WTC11 (cell line): Measurements from ENCODE around the gene APOBEC3H. TPM values are rescaled to one million over a fixed set of nuclear protein-coding genes. Genes with fewer than 3 reads are reported as not detected.

Experiments used
- ATAC-seq: fragments of 200-7000 bp; cut with Tn5 transposase; 2 replicates; pipeline ENCODE4 v1.10.0; 2021; ENCODE audit warnings: mild to moderate bottlenecking, moderate library complexity
- CTCF ChIA-PET: fragments of 300-600 bp; sonication (Branson Sonifier 250); formaldehyde crosslinking; loops from one replicate; lab custom pipeline; 2021; ENCODE audit warnings: antibody characterized with exemption; lab: Charles Lee
- POLR2A ChIA-PET: fragments of 350-600 bp; sonication (Branson Sonifier 250); formaldehyde crosslinking; loops from one replicate; lab custom pipeline; 2021; ENCODE audit warnings: antibody characterized with exemption; lab: Charles Lee
- DNase-seq: peaks from one replicate; pipeline ENCODE4 v3.0.0; 2021; ENCODE audit warnings: low spot score
- H3K27ac Mint-ChIP-seq: 2 replicates; pipeline ENCODE4 v1.8.0; 2021; ENCODE audit warnings: mixed read lengths
- H3K27me3 Mint-ChIP-seq: 2 replicates; pipeline ENCODE4 v1.8.0; 2021; ENCODE audit warnings: low read depth, mild to moderate bottlenecking, moderate library complexity, mixed read lengths
- H3K36me3 Mint-ChIP-seq: 2 replicates; pipeline ENCODE4 v1.8.0; 2021; ENCODE audit warnings: mixed read lengths
- H3K4me1 Mint-ChIP-seq: 2 replicates; pipeline ENCODE4 v1.8.0; 2022; ENCODE audit warnings: mixed read lengths
- H3K4me3 Mint-ChIP-seq: 2 replicates; pipeline ENCODE4 v1.8.0; 2021; ENCODE audit warnings: mild to moderate bottlenecking, moderate library complexity, mixed read lengths
- H3K9me3 Mint-ChIP-seq: 2 replicates; pipeline ENCODE4 v1.8.0; 2021; ENCODE audit warnings: mixed read lengths
- ARID4B ChIP-seq: sonication (generic); formaldehyde crosslinking; IDR thresholded peaks from 2 replicates; pipeline ENCODE4 v1.8.0; 2023; ENCODE audit warnings: missing genetic modification reagents, mild to moderate bottlenecking, borderline replicate concordance
- ESRRA ChIP-seq: sonication (generic); formaldehyde crosslinking; IDR thresholded peaks from 2 replicates; pipeline ENCODE4 v1.8.1; 2022; ENCODE audit warnings: mild to moderate bottlenecking, missing genetic modification reagents, borderline replicate concordance
- FOXP1 ChIP-seq: sonication (generic); formaldehyde crosslinking; IDR thresholded peaks from 2 replicates; pipeline ENCODE4 v1.8.0; 2022; ENCODE audit warnings: missing genetic modification reagents, mild to moderate bottlenecking, moderate library complexity, borderline replicate concordance
- JAZF1 ChIP-seq: fragments of 250-450 bp; sonication (Bioruptor Pico); IDR thresholded peaks from 2 replicates; pipeline ENCODE4 v1.9.0; 2021; ENCODE audit warnings: moderate library complexity, mild to moderate bottlenecking, inconsistent platforms
- NFE2L1 ChIP-seq: sonication (generic); formaldehyde crosslinking; IDR thresholded peaks from 2 replicates; pipeline ENCODE4 v1.8.1; 2023; ENCODE audit warnings: missing genetic modification reagents
- NR2C2 ChIP-seq: sonication (generic); formaldehyde crosslinking; IDR thresholded peaks from 2 replicates; pipeline ENCODE4 v1.8.0; 2022; ENCODE audit warnings: mild to moderate bottlenecking, missing genetic modification reagents
- SMAD3 ChIP-seq: sonication (generic); formaldehyde crosslinking; IDR thresholded peaks from 2 replicates; pipeline ENCODE4 v1.8.0; 2022; ENCODE audit warnings: missing genetic modification reagents, mild to moderate bottlenecking, borderline replicate concordance
- SOX15 ChIP-seq: fragments of 250-450 bp; sonication (Bioruptor Pico); IDR thresholded peaks from 2 replicates; pipeline ENCODE4 v1.9.0; 2021; ENCODE audit warnings: mild to moderate bottlenecking
- ZNF219 ChIP-seq: sonication (generic); formaldehyde crosslinking; IDR thresholded peaks from 2 replicates; pipeline ENCODE4 v1.8.0; 2023; ENCODE audit warnings: missing genetic modification reagents, mild to moderate bottlenecking, borderline replicate concordance
- ZSCAN18 ChIP-seq: fragments of 250-450 bp; sonication (Bioruptor Pico); IDR thresholded peaks from 2 replicates; pipeline ENCODE4 v2.1.2; 2022; ENCODE audit warnings: mild to moderate bottlenecking, moderate library complexity
- total RNA-seq: library from RNA; stranded (reverse); gene quantifications from 3 replicates; pipeline ENCODE4 v1.2.3, GENCODE V29; 2021
- TF ChIP-seq, protein P1 (sequence below): sonication (generic); formaldehyde crosslinking; IDR thresholded peaks from 2 replicates; pipeline ENCODE4 v1.8.1; 2023; ENCODE audit warnings: mild to moderate bottlenecking, missing genetic modification reagents, moderate library complexity
- TF ChIP-seq, protein P2 (sequence below): sonication (generic); formaldehyde crosslinking; conservative IDR thresholded peaks from 2 replicates; pipeline ENCODE4 v1.8.1; 2023; ENCODE audit warnings: mild to moderate bottlenecking, low read depth, missing genetic modification reagents, moderate library complexity
- TF ChIP-seq, protein P3 (sequence below): sonication (generic); formaldehyde crosslinking; IDR thresholded peaks from 2 replicates; pipeline ENCODE4 v1.8.1; 2023; ENCODE audit warnings: mild to moderate bottlenecking, missing genetic modification reagents, moderate library complexity
- TF ChIP-seq, protein P4 (sequence below): sonication (generic); formaldehyde crosslinking; IDR thresholded peaks from 2 replicates; pipeline ENCODE4 v1.8.0; 2022; ENCODE audit warnings: mild to moderate bottlenecking, missing genetic modification reagents

APOBEC3H gene
- total RNA-seq, 1 experiment from 2014 or later: 0.42 TPM

DNA sequence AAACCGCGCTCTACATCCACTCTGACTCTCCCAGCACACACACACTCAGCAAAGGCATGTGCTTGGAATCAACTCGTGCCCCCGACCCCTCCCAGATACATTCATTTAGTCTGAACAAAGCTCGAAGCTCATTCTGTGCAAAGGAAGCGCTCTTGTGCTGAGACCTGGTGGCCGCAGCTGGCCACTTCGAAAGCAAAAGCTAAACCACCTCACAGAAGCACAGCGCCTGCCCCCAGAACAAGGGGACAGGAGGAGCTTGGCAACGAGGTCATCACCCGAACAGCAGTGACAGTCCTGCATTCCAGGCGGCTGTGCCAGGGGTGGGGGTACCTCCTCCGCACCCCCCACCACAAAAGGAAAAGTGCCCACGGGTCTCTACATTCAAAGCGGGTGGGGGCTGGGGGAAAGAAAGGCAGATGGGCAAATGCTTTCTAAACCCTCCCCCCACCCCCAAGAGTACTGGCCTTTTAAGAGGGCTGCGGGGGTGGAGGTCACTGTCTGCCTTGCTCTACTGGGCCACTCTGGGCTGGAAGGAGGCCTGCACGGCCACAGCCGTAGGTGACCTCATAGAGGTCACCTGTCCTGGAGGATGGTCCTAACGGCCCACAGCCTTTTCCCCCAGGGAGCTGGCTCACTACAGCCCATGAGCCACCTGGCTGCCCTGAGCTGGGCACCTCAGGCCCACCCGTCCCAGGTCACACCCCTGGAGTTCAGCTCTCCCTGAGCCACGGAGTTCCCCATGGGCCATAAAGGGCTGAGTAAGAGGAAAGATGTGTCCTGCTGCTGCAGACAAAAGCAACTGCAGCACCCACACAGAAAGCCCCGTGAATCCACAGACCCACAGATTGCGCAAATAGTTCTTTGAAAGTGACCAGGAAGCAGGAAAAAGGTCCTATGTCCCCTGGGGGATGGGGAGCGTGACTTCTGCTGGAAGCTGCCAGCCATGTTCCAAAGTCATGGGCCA, 34.1 kb downstream of the APOBEC3H start:
- H3K27ac Mint-ChIP-seq: no peak overlapping the region; the same call in 1 of the 2 replicates
- ChIA-PET POLR2A (no interaction called here), CTCF (interaction anchor here (0.5 to 1.6 kb wide), 12 partner anchors 16 to 362 kb away, joined by 3 to 7 read pairs (median 4); partner anchors contain the start of gene APOBEC3C)
- H3K27me3 Mint-ChIP-seq: no peaks in the 10 kb centered on the region; the same call in 1 of the 2 replicates
- no peaks in the 10 kb centered on the region for H3K36me3 Mint-ChIP-seq
- no peak for ATAC-seq
- TF ChIP-seq ZNF219 (CRISPR knock-in tag): no peak
- no peak for TF ChIP-seq FOXP1 (CRISPR knock-in tag)
- no peak for TF ChIP-seq SMAD3 (CRISPR knock-in tag)
- TF ChIP-seq, protein P1, sequence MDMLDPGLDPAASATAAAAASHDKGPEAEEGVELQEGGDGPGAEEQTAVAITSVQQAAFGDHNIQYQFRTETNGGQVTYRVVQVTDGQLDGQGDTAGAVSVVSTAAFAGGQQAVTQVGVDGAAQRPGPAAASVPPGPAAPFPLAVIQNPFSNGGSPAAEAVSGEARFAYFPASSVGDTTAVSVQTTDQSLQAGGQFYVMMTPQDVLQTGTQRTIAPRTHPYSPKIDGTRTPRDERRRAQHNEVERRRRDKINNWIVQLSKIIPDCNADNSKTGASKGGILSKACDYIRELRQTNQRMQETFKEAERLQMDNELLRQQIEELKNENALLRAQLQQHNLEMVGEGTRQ (CRISPR knock-in tag): no peak
- TF ChIP-seq, protein P2, sequence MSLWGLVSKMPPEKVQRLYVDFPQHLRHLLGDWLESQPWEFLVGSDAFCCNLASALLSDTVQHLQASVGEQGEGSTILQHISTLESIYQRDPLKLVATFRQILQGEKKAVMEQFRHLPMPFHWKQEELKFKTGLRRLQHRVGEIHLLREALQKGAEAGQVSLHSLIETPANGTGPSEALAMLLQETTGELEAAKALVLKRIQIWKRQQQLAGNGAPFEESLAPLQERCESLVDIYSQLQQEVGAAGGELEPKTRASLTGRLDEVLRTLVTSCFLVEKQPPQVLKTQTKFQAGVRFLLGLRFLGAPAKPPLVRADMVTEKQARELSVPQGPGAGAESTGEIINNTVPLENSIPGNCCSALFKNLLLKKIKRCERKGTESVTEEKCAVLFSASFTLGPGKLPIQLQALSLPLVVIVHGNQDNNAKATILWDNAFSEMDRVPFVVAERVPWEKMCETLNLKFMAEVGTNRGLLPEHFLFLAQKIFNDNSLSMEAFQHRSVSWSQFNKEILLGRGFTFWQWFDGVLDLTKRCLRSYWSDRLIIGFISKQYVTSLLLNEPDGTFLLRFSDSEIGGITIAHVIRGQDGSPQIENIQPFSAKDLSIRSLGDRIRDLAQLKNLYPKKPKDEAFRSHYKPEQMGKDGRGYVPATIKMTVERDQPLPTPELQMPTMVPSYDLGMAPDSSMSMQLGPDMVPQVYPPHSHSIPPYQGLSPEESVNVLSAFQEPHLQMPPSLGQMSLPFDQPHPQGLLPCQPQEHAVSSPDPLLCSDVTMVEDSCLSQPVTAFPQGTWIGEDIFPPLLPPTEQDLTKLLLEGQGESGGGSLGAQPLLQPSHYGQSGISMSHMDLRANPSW: no peak
- TF ChIP-seq JAZF1 (CRISPR knock-in tag): no peak
- no peak for TF ChIP-seq ESRRA (CRISPR knock-in tag)
- no peak for TF ChIP-seq NFE2L1 (CRISPR knock-in tag)
- no peak for TF ChIP-seq SOX15 (CRISPR knock-in tag)
- TF ChIP-seq NR2C2 (CRISPR knock-in tag): no peak
- no peak for TF ChIP-seq ARID4B
- TF ChIP-seq, protein P3, sequence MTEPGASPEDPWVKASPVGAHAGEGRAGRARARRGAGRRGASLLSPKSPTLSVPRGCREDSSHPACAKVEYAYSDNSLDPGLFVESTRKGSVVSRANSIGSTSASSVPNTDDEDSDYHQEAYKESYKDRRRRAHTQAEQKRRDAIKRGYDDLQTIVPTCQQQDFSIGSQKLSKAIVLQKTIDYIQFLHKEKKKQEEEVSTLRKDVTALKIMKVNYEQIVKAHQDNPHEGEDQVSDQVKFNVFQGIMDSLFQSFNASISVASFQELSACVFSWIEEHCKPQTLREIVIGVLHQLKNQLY (CRISPR knock-in tag): no peak
- no peak for TF ChIP-seq ZSCAN18
- TF ChIP-seq, protein P4, sequence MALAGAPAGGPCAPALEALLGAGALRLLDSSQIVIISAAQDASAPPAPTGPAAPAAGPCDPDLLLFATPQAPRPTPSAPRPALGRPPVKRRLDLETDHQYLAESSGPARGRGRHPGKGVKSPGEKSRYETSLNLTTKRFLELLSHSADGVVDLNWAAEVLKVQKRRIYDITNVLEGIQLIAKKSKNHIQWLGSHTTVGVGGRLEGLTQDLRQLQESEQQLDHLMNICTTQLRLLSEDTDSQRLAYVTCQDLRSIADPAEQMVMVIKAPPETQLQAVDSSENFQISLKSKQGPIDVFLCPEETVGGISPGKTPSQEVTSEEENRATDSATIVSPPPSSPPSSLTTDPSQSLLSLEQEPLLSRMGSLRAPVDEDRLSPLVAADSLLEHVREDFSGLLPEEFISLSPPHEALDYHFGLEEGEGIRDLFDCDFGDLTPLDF (CRISPR knock-in tag): no peak
- H3K4me3 Mint-ChIP-seq: no peak overlapping the region
- peaks cover 27% of the 10 kb centered on the region for H3K4me1 Mint-ChIP-seq
- no peak for DNase-seq
- H3K9me3 Mint-ChIP-seq: no peaks in the 10 kb centered on the region
